ENCODE data around the gene CDR2. TPM values are rescaled to one million over a fixed set of nuclear protein-coding genes. Genes with fewer than 3 reads are reported as not detected.

The CDR2 gene
- total RNA-seq, 1 donor from 2014 or later, result 6.7 TPM

GRCh38 chr16:22326369-22326652 lies 48.1 kb downstream of the CDR2 start:
- Mint-ChIP-seq H3K36me3 (ENCODE audit: low read depth) (peaks cover 94% of the 10 kb centered on the region), H3K4me3 (no peak overlapping the region), H3K27me3 (no peaks in the 10 kb centered on the region), H3K27ac (no peak overlapping the region), H3K4me1 (no peaks in the 10 kb centered on the region), H3K9me3 (no peaks in the 10 kb centered on the region)
- POLR2A ChIA-PET, result no interaction called here
- ATAC-seq (ENCODE audit: low read depth) (no peak), DNase-seq (no peak)
- CTCF ChIA-PET, result no interaction called here
- intact Hi-C loops (cut with micrococcal nuclease), result no loop called here
- no peak for TF ChIP-seq CTCF (IDR thresholded peaks at IDR 0.05)

- CTCF ChIA-PET, result no interaction called here
- intact Hi-C loops (cut with micrococcal nuclease), result no loop called here
- DNase-seq, result no peak
- Mint-ChIP-seq H3K4me1 (no peaks in the 10 kb centered on the region), H3K4me3 (no peak overlapping the region), H3K36me3 (ENCODE audit: low read depth) (peaks cover 95% of the 10 kb centered on the region), H3K27me3 (no peaks in the 10 kb centered on the region), H3K9me3 (no peaks in the 10 kb centered on the region), H3K27ac (no peak overlapping the region)
- ATAC-seq (ENCODE audit: low read depth), result no peak
- TF ChIP-seq CTCF (IDR thresholded peaks at IDR 0.05), result no peak
- POLR2A ChIA-PET, result no interaction called here
Observed at GRCh38 chr16:22325598-22326368, 48.6 kb downstream of the CDR2 start.

DNA sequence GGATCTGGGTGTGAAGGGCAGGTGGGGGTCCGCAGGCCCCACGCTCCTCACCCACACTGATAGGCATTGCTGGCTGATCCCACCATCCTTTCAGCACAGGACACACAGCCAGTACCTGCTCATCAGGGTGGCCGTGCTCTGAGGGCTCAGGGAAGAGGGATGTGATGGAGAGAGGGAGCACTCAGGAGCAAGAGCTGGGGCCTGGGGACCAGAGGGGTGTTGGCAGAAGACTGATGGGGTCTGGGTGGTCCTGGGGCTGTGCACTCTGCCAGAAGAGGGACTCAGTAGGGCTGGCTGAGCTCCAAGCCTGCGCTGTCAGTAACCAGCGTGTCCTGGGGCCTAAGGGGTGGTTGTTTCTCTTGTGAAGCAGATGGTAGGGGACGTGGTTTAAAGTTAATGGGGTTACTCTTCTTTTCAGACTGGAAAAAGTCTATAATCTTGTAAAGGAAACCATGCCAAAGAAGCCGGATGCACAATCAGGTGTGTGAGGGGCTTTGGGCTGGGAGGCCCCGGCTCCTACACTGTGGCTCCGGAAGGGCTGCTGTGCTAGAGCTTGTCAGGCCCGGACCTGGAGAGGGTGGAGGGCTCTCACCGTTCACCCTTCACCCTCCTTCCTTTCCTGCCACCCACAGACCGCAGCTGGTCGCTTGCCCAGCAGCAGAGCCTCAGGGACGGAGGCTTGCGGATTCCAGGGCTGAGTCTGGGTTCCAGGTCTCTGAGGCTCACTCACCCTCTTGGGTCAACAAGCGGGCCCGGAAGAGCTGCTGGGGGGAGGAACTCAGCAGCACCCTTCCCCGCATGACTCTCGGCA lies 49.4 kb downstream of the CDR2 start:
- TF ChIP-seq CTCF (IDR thresholded peaks at IDR 0.05), result no peak
- intact Hi-C loops (cut with micrococcal nuclease), result no loop called here
- Mint-ChIP-seq H3K4me3 (no peak overlapping the region), H3K36me3 (ENCODE audit: low read depth) (peaks cover 92% of the 10 kb centered on the region), H3K4me1 (no peaks in the 10 kb centered on the region), H3K27me3 (no peaks in the 10 kb centered on the region), H3K9me3 (no peaks in the 10 kb centered on the region), H3K27ac (no peak overlapping the region)
- DNase-seq, result no peak
- POLR2A ChIA-PET, result no interaction called here
- CTCF ChIA-PET, result no interaction called here
- no peak for ATAC-seq (ENCODE audit: low read depth)

- no peak for ATAC-seq (ENCODE audit: low read depth)
- no peak for DNase-seq
- intact Hi-C loops (cut with micrococcal nuclease), result no loop called here
- Mint-ChIP-seq H3K27ac (no peak overlapping the region), H3K9me3 (no peaks in the 10 kb centered on the region), H3K36me3 (ENCODE audit: low read depth) (peaks cover 92% of the 10 kb centered on the region), H3K4me1 (no peaks in the 10 kb centered on the region), H3K4me3 (no peak overlapping the region), H3K27me3 (no peaks in the 10 kb centered on the region)
- CTCF ChIA-PET, result no interaction called here
- POLR2A ChIA-PET, result interaction anchor here (0.6 kb wide), 1 partner anchor 13 kb away, joined by 4 read pairs; no protein-coding TSS in a partner anchor
- TF ChIP-seq CTCF (IDR thresholded peaks at IDR 0.05), result no peak
Observed at GRCh38 chr16:22323959-22324786, 50.2 kb downstream of the CDR2 start.

All from activated B cell treated with CpG ODN at 0.5 μM for 24 hours (primary cell).